ENCODE data around the gene SHISA4.

- TF ChIP-seq POLR2A (IDR thresholded peaks at IDR 0.05; ENCODE audit: low read depth, low read length): no peak
- no peak for TF ChIP-seq CTCF (IDR thresholded peaks at IDR 0.05; ENCODE audit: extremely low read depth in 1 of 2, insufficient read depth in 1 of 2, low read depth in 1 of 2, low read length in 2 of 2)
- TF ChIP-seq JUN (IDR thresholded peaks at IDR 0.05; ENCODE audit: borderline replicate concordance, insufficient read depth, insufficient read length, low read depth): no peak
- TF ChIP-seq EZH2 (IDR thresholded peaks at IDR 0.05; ENCODE audit: borderline replicate concordance, low read depth, low read length, severe bottlenecking): no peak
- TF ChIP-seq MAX (IDR thresholded peaks at IDR 0.05; ENCODE audit: insufficient read depth, insufficient read length): no peak
- TF ChIP-seq FOS (IDR thresholded peaks at IDR 0.05; ENCODE audit: borderline replicate concordance, insufficient read depth, low read length): no peak
- TF ChIP-seq MYC (IDR thresholded peaks at IDR 0.05; ENCODE audit: low read depth, low read length): no peak
- no peak for TF ChIP-seq POLR2AphosphoS5 (IDR thresholded peaks at IDR 0.05; ENCODE audit: insufficient read depth, low read depth, low read length)
These were observed 18.3 kb upstream of the SHISA4 start for GRCh38 chr1:201870397-201870796.
